Measurements from ENCODE around the gene HIC1.

Gene HIC1

DNA sequence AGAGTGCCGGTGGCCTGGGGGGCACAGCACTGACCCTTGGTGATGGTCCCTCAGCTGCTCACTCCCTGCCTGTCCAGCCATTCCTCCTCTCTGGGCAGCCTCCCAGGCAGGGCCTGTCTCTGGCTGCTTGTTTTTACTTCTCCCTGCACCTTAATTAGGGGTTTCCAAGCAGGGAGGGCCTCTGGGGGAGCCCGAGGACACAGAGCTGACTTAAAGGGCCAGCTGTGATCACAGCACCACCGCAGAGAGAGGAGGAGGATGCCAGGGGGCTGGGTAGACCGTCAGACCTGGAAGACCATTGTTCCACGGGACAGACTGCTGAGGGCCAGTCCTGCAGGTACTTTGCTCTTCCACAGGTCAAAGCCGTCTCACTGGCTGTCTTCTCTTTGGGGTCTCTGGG, 26.2 kb upstream of the HIC1 start:
- Histone ChIP-seq H3K4me1 (ENCODE audit: control insufficient read depth, insufficient read depth, low read length) (peaks cover 29% of the 10 kb centered on the region), H3K9me3 (ENCODE audit: control insufficient read depth, low read length) (no peaks in the 10 kb centered on the region), H3K27me3 (ENCODE audit: control insufficient read depth, insufficient read depth, low read length) (peaks cover 46% of the 10 kb centered on the region), H3K9ac (ENCODE audit: low read length) (no peak overlapping the region), H3K36me3 (ENCODE audit: control insufficient read depth, insufficient read depth, low read length) (no peaks in the 10 kb centered on the region), H3K4me3 (ENCODE audit: low read length) (no peak overlapping the region)

DNA sequence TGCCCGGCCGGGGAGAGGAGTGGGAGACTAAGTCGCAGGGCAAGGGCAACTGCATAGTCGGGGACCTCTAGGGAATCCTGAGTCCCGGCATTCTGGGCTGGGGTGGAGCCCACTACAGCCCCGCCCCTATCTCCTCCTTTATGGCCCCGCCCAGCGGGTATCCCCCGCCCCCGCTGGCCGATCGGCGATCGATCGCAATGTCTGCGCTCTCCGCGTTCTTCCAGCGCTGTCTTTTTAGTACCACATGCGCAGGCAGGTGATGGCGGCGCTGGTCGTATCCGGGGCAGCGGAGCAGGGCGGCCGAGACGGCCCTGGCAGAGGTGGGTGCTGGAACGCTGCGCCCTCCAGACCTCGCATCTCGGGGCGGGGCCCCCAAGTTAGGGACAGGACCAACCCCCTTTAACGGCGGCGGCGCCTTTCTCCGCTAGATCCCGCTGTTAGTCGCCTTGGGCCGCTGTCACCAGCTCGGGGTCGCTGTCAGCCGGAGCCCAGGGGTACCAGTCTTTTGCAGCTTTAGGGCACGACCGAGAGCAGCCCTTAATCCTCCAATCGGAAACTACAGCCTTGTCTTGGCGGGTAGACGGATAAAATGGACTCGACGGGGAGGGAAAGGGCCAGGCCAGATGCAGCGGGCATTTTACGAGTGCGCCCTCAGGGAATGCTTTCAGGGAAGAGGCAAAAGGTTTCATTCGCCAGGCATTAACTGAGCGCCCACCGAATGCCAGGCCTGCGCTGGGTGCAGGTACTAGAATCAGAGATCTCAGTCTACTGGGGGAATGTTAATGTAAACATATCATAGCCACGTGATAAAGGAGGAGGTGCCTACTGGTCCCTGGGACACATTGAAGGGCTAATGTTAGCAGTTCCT, 24.8 kb upstream of the HIC1 start, which contains the start of gene DPH1:
Gene DPH1 (plus strand): TSS at position 243 of the 868 bp plus-strand sequence. CDS start 17 bp downstream, at position 260.
- no peaks in the 10 kb centered on the region for H3K9me3 ChIP-seq (ENCODE audit: control insufficient read depth, low read length)
- peak within 1 kb of the TSS; percentile 63 for H3K9ac ChIP-seq (ENCODE audit: low read length)
- H3K27me3 ChIP-seq (ENCODE audit: control insufficient read depth, insufficient read depth, low read length) = peaks cover 32% of the 10 kb centered on the region
- H3K4me3 ChIP-seq (ENCODE audit: low read length) = peak within 1 kb of the TSS; percentile 76
- no peaks in the 10 kb centered on the region for H3K36me3 ChIP-seq (ENCODE audit: control insufficient read depth, insufficient read depth, low read length)
- peaks cover 21% of the 10 kb centered on the region for H3K4me1 ChIP-seq (ENCODE audit: control insufficient read depth, insufficient read depth, low read length)

DNA sequence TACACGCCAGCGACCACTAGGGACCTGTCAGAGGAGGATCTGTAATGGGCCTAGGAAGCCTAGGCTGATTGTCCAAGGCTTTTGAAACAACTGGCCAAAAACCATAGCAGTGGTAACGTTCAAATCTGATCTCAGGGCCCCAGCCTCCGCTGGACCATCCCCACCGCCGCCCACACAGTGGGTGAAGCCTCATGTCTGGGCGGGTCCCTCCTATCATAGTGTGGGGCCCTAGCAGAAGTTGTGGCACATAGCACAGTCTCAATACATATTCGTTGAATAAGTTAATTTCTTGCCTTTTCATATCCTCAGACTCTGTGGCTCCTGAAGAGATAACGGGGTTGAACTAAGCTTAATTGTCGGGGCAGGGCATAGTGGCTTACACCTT, 24.1 kb upstream of the HIC1 start:
- H3K9ac ChIP-seq (ENCODE audit: low read length) = peak overlapping the region; percentile 63
- H3K9me3 ChIP-seq (ENCODE audit: control insufficient read depth, low read length) = no peaks in the 10 kb centered on the region
- no peaks in the 10 kb centered on the region for H3K36me3 ChIP-seq (ENCODE audit: control insufficient read depth, insufficient read depth, low read length)
- peaks cover 16% of the 10 kb centered on the region for H3K4me1 ChIP-seq (ENCODE audit: control insufficient read depth, insufficient read depth, low read length)
- H3K4me3 ChIP-seq (ENCODE audit: low read length) = peak overlapping the region; percentile 76
- peaks cover 26% of the 10 kb centered on the region for H3K27me3 ChIP-seq (ENCODE audit: control insufficient read depth, insufficient read depth, low read length)

DNA sequence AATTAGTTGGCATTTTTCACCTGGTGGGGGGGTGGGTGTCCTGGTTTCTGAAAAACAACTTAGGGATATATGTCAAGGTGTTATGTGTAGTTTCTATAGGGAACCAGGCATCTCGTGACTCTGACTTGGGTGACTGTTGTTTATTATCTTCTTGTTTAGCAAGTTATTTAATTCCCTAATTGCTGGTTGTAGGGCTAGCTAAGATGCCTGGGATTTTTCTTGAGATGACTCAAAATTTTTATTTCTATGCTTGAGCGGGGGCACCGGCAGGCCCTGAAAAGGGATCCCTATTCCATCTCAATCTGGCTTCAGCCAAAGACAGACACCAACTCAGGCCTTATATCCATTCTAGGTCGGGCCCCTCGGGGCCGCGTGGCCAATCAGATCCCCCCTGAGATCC, 21.8 kb upstream of the HIC1 start:
- no peaks in the 10 kb centered on the region for H3K9me3 ChIP-seq (ENCODE audit: control insufficient read depth, low read length)
- peaks cover 4% of the 10 kb centered on the region for H3K36me3 ChIP-seq (ENCODE audit: control insufficient read depth, insufficient read depth, low read length)

DNA sequence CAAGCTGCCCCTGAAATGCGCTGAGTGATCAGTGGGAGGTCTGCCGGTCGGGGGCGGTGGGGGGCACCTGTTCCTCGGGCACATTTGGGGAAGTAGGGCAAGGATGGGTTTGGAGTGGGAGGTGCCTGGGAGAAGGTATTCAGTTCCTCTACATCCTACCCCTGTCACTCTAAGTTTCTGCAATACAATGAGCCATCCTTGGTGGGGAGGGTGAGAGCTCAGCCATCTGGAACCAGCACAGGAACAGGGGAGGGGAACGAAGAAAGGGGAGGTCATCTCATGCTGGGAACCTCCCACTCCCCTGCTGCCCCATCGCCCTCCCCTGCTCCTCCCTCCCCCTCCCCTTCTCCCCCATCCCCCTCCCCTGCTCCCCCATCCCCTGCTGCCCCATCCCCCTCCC, 20.7 kb upstream of the HIC1 start:
- no peak overlapping the region for H3K9ac ChIP-seq (ENCODE audit: low read length)
- H3K9me3 ChIP-seq (ENCODE audit: control insufficient read depth, low read length) = no peaks in the 10 kb centered on the region
- no peaks in the 10 kb centered on the region for H3K27me3 ChIP-seq (ENCODE audit: control insufficient read depth, insufficient read depth, low read length)
- peaks cover 11% of the 10 kb centered on the region for H3K4me1 ChIP-seq (ENCODE audit: control insufficient read depth, insufficient read depth, low read length)
- no peak overlapping the region for H3K4me3 ChIP-seq (ENCODE audit: low read length)
- peaks cover 4% of the 10 kb centered on the region for H3K36me3 ChIP-seq (ENCODE audit: control insufficient read depth, insufficient read depth, low read length)

More for the DNA sequence above, 21.8 kb upstream of the HIC1 start:
- peaks cover 10% of the 10 kb centered on the region for H3K27me3 ChIP-seq (ENCODE audit: control insufficient read depth, insufficient read depth, low read length)
- H3K4me3 ChIP-seq (ENCODE audit: low read length) = no peak overlapping the region
- no peak overlapping the region for H3K9ac ChIP-seq (ENCODE audit: low read length)
- peaks cover 11% of the 10 kb centered on the region for H3K4me1 ChIP-seq (ENCODE audit: control insufficient read depth, insufficient read depth, low read length)

DNA sequence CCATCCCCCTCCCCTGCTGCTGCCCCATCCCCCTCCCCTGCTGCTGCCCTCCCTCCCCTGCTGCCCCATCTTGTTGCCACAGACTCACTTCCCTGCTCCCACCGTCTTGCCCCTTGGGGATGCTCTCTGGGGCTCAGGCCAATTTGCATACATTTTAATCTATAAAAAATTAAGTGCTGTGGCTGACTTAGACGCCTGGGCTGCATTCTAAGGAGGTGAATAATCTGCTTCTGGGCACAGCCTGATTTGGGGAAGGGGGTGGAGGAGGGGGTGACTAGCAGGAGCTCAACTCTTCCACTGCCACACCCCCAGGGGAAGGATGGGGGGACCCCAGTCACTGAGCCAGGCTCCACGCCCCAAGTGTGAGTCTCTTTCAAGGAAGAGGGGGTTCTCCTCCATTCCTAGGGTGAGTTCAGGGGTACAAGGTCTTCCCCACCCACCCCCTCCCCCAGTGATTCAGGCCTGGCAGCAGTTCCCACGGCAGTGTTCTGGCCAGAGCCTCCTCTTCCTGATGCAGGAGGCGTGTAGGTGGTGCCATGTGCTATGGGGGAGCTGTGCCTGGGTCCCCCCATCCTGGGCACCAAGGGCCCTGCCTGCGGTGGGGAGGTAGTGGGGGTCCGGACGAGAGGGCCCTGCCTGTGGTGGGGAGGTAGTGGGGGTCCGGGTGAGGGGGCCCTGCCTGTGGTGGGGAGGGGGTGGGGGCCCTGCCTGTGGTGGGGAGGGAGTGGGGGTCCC, 19.9 kb upstream of the HIC1 start:
- peaks cover 4% of the 10 kb centered on the region for H3K36me3 ChIP-seq (ENCODE audit: control insufficient read depth, insufficient read depth, low read length)

DNA sequence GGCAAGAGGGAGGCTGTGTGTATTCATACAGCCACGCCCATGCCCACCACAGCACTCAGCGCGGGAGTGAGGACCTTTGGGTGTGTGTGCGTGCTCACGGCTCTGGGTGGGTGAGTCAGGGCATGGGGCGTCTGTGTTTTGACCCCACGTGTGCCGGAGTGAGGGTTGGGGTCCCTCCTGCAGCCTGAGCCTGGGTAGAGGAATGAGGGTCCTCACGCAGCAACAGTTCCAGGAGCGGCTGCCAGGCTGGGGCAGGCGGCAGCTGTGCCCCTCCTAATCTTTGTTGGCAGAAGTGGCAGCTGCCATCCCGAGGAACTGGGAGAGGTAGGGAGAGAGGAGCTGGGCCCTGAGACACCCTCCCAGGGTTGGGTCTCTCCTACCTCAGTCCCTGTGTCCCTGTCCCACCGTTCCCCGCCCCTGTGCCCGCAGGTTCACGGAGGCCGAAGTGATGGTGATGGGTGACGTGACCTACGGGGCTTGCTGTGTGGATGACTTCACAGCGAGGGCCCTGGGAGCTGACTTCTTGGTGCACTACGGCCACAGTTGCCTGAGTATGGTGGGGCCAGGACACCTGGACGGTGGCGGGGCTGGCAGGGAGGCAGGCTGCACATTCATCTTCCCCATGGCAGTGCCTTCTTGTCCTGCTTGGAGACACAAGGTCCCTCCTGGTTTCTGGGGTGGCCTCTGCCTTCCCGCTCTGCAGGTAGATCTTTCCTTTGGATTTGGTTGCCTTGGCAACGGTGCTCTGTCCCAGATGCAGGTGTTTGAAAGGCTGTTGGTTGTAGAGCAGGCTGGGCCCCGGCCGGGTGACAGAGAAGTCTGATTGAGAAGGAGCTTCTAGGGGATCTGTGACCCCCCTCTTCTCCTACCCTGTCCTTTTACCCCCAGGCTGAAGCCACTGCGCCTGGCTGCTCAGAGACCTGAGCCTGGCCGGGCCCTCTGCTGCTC, 19.1 kb upstream of the HIC1 start:
- peaks cover 4% of the 10 kb centered on the region for H3K36me3 ChIP-seq (ENCODE audit: control insufficient read depth, insufficient read depth, low read length)
- no peaks in the 10 kb centered on the region for H3K27me3 ChIP-seq (ENCODE audit: control insufficient read depth, insufficient read depth, low read length)
- H3K9ac ChIP-seq (ENCODE audit: low read length) = no peak overlapping the region
- H3K9me3 ChIP-seq (ENCODE audit: control insufficient read depth, low read length) = no peaks in the 10 kb centered on the region
- peaks cover 5% of the 10 kb centered on the region for H3K4me1 ChIP-seq (ENCODE audit: control insufficient read depth, insufficient read depth, low read length)
- no peak overlapping the region for H3K4me3 ChIP-seq (ENCODE audit: low read length)

More for the DNA sequence above, 19.9 kb upstream of the HIC1 start:
- Histone ChIP-seq H3K9ac (ENCODE audit: low read length) (no peak overlapping the region), H3K4me1 (ENCODE audit: control insufficient read depth, insufficient read depth, low read length) (peaks cover 7% of the 10 kb centered on the region), H3K9me3 (ENCODE audit: control insufficient read depth, low read length) (no peaks in the 10 kb centered on the region), H3K27me3 (ENCODE audit: control insufficient read depth, insufficient read depth, low read length) (no peaks in the 10 kb centered on the region), H3K4me3 (ENCODE audit: low read length) (no peak overlapping the region)

DNA sequence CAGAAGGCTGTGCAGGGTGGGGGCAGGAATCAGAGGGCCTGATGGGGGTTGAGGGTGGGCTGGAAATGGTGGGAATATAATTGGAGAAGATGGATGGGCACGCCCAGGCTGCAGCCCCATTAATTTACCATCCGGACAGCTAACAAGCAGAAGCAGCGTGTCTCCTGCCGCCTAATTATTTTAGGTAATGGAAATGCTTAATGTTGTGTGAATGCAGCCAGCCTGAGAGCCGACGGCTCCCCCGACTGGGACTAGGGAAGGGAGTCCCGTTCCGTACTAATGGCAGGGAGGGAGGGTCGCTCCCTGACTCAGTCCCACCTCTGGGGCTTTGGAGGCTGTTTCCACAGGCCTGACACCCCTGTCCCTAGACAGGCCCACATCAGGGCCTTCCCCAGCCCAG, 17.7 kb upstream of the HIC1 start:
- H3K36me3 ChIP-seq (ENCODE audit: control insufficient read depth, insufficient read depth, low read length) = peaks cover 4% of the 10 kb centered on the region

DNA sequence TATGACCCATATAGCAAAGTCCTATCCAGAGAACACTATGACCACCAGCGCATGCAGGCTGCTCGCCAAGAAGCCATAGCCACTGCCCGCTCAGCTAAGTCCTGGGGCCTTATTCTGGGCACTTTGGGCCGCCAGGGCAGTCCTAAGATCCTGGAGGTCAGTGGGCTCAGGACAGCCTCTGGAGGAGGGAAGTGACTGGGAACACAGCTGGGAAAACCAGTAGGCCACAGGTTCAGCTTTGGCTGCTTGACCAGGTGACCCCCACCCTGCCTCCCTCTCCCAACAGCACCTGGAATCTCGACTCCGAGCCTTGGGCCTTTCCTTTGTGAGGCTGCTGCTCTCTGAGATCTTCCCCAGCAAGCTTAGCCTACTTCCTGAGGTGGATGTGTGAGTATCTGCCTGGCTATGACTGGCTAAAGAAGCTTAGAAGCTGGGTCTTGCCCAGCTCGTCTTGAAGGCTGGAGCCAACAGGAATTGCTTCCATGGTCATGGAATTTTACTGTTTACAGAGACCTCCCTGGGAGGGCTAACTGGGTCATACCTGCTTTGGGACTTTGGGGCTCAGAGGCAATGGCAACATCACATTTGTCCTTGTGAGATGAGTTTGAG, 14.6 kb upstream of the HIC1 start:
- H3K9ac ChIP-seq (ENCODE audit: low read length) = no peak overlapping the region
- H3K4me1 ChIP-seq (ENCODE audit: control insufficient read depth, insufficient read depth, low read length) = peaks cover 17% of the 10 kb centered on the region
- H3K36me3 ChIP-seq (ENCODE audit: control insufficient read depth, insufficient read depth, low read length) = peaks cover 4% of the 10 kb centered on the region
- H3K27me3 ChIP-seq (ENCODE audit: control insufficient read depth, insufficient read depth, low read length) = no peaks in the 10 kb centered on the region
- no peaks in the 10 kb centered on the region for H3K9me3 ChIP-seq (ENCODE audit: control insufficient read depth, low read length)
- no peak overlapping the region for H3K4me3 ChIP-seq (ENCODE audit: low read length)

More for the DNA sequence above, 17.7 kb upstream of the HIC1 start:
- H3K27me3 ChIP-seq (ENCODE audit: control insufficient read depth, insufficient read depth, low read length) = no peaks in the 10 kb centered on the region
- H3K9me3 ChIP-seq (ENCODE audit: control insufficient read depth, low read length) = no peaks in the 10 kb centered on the region
- peaks cover 8% of the 10 kb centered on the region for H3K4me1 ChIP-seq (ENCODE audit: control insufficient read depth, insufficient read depth, low read length)
- H3K9ac ChIP-seq (ENCODE audit: low read length) = no peak overlapping the region
- H3K4me3 ChIP-seq (ENCODE audit: low read length) = no peak overlapping the region

DNA sequence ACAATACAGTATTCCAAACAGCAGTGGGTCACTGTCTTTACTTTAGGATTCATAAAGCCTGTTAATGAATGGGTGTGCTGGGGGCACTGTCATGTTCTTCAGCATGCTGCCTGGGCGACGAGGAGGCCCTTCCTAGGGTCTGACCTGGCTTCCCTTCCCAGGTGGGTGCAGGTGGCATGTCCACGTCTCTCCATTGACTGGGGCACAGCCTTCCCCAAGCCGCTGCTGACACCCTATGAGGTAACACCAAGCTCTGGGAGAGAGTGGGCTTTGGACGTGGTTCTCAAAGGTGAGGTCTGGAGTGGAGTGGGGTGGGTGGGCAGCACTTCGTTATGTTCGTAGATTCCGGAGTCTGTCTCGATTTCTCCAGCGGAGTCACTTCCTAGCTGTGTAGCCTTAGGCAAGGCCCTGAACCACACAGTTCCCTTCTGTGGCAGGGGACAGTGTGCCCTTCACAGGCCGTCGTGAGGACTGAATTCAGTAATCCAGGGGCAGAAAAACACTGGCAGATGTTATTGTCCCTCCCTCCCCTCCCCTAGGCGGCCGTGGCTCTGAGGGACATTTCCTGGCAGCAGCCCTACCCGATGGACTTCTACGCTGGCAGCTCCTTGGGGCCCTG, 13.9 kb upstream of the HIC1 start:
- Histone ChIP-seq H3K4me3 (ENCODE audit: low read length) (peak overlapping the region; percentile 95), H3K36me3 (ENCODE audit: control insufficient read depth, insufficient read depth, low read length) (peaks cover 4% of the 10 kb centered on the region), H3K4me1 (ENCODE audit: control insufficient read depth, insufficient read depth, low read length) (peaks cover 17% of the 10 kb centered on the region)

More for the DNA sequence above, 13.9 kb upstream of the HIC1 start:
- peak overlapping the region; percentile 86 for H3K9ac ChIP-seq (ENCODE audit: low read length)
- no peaks in the 10 kb centered on the region for H3K27me3 ChIP-seq (ENCODE audit: control insufficient read depth, insufficient read depth, low read length)
- H3K9me3 ChIP-seq (ENCODE audit: control insufficient read depth, low read length) = no peaks in the 10 kb centered on the region

Measured in mucosa of stomach (tissue), 1 donor.